Measurements from ENCODE around the gene SLC39A12.
"Not testable (repeated sequence)": the region's sequence is repeated elsewhere in the genome, so short reads cannot be mapped to it uniquely, and the experiment has no call there.

SLC39A12 gene

GRCh38 chr10:17943033-17943745, 8.5 kb upstream of the SLC39A12 start:
- no peaks in the 10 kb centered on the region for H3K36me3 Mint-ChIP-seq
- DNase-seq (ENCODE audit: low spot score in 2 of 2) = no peak

GRCh38 chr10:17950269-17950668, 1.4 kb upstream of the SLC39A12 start:
- H3K9me3 Mint-ChIP-seq; ATAC-seq (ENCODE audit: low read depth); H3K36me3 Mint-ChIP-seq: not testable (repeated sequence)

More at GRCh38 chr10:17943033-17943745, 8.5 kb upstream of the SLC39A12 start:
- H3K4me3 Mint-ChIP-seq = no peak overlapping the region
- no peaks in the 10 kb centered on the region for H3K9me3 Mint-ChIP-seq
- H3K4me1 Mint-ChIP-seq = no peaks in the 10 kb centered on the region
- no peaks in the 10 kb centered on the region for H3K27me3 Mint-ChIP-seq
- no peak overlapping the region for H3K27ac Mint-ChIP-seq
- no peak for ATAC-seq (ENCODE audit: low read depth)

GRCh38 chr10:17950726-17951125, 992 bp upstream of the SLC39A12 start:
- no peak for DNase-seq (ENCODE audit: low spot score in 2 of 2)
- ATAC-seq (ENCODE audit: low read depth) = no peak
- no peak overlapping the region for H3K27ac Mint-ChIP-seq
- peaks cover 3% of the 10 kb centered on the region for H3K9me3 Mint-ChIP-seq
- no peaks in the 10 kb centered on the region for H3K36me3 Mint-ChIP-seq
- H3K4me3 Mint-ChIP-seq = no peak overlapping the region
- H3K27me3 Mint-ChIP-seq = no peaks in the 10 kb centered on the region
- H3K4me1 Mint-ChIP-seq = no peaks in the 10 kb centered on the region

More at GRCh38 chr10:17950269-17950668, 1.4 kb upstream of the SLC39A12 start:
- not testable (repeated sequence) for H3K27ac Mint-ChIP-seq; DNase-seq (ENCODE audit: low spot score in 2 of 2); H3K4me3 Mint-ChIP-seq; H3K27me3 Mint-ChIP-seq; H3K4me1 Mint-ChIP-seq

- H3K9me3 Mint-ChIP-seq; H3K27me3 Mint-ChIP-seq; H3K27ac Mint-ChIP-seq; ATAC-seq (ENCODE audit: low read depth); H3K4me1 Mint-ChIP-seq; H3K4me3 Mint-ChIP-seq; H3K36me3 Mint-ChIP-seq; DNase-seq (ENCODE audit: low spot score in 2 of 2): not testable (repeated sequence)
These were observed 2.7 kb downstream of the SLC39A12 start for GRCh38 chr10:17954372-17954771.

- DNase-seq (ENCODE audit: low spot score in 2 of 2) (no peak), ATAC-seq (ENCODE audit: low read depth) (no peak)
- Mint-ChIP-seq H3K4me3 (no peak overlapping the region), H3K27ac (no peak overlapping the region), H3K27me3 (no peaks in the 10 kb centered on the region), H3K36me3 (no peaks in the 10 kb centered on the region), H3K9me3 (peaks cover 6% of the 10 kb centered on the region), H3K4me1 (no peaks in the 10 kb centered on the region)
These were observed 3.1 kb downstream of the SLC39A12 start for GRCh38 chr10:17954861-17955260.

- H3K27me3 Mint-ChIP-seq = no peaks in the 10 kb centered on the region
- H3K4me1 Mint-ChIP-seq = no peaks in the 10 kb centered on the region
- no peak for ATAC-seq (ENCODE audit: low read depth)
- H3K27ac Mint-ChIP-seq = no peak overlapping the region
- H3K9me3 Mint-ChIP-seq = peaks cover 4% of the 10 kb centered on the region
- no peaks in the 10 kb centered on the region for H3K36me3 Mint-ChIP-seq
- DNase-seq (ENCODE audit: low spot score in 2 of 2) = no peak
- no peak overlapping the region for H3K4me3 Mint-ChIP-seq
These were observed 6.3 kb downstream of the SLC39A12 start for GRCh38 chr10:17958049-17958448.

GRCh38 chr10:17959870-17960269, 8.2 kb downstream of the SLC39A12 start:
- Mint-ChIP-seq H3K4me3 (no peak overlapping the region), H3K27ac (no peak overlapping the region), H3K36me3 (no peaks in the 10 kb centered on the region), H3K4me1 (no peaks in the 10 kb centered on the region), H3K9me3 (peaks cover 4% of the 10 kb centered on the region), H3K27me3 (no peaks in the 10 kb centered on the region)
- ATAC-seq (ENCODE audit: low read depth) (no peak), DNase-seq (ENCODE audit: low spot score in 2 of 2) (no peak)

- Mint-ChIP-seq H3K36me3 (no peaks in the 10 kb centered on the region), H3K27me3 (no peaks in the 10 kb centered on the region), H3K4me3 (no peak overlapping the region), H3K9me3 (peaks cover 4% of the 10 kb centered on the region), H3K27ac (no peak overlapping the region), H3K4me1 (no peaks in the 10 kb centered on the region)
- no peak for DNase-seq (ENCODE audit: low spot score in 2 of 2)
- ATAC-seq (ENCODE audit: low read depth) = no peak
These were observed 10.1 kb downstream of the SLC39A12 start for GRCh38 chr10:17961551-17962422.

- Mint-ChIP-seq H3K4me3 (no peak overlapping the region), H3K27ac (no peak overlapping the region), H3K27me3 (no peaks in the 10 kb centered on the region), H3K4me1 (no peaks in the 10 kb centered on the region), H3K36me3 (no peaks in the 10 kb centered on the region), H3K9me3 (peaks cover 6% of the 10 kb centered on the region)
- no peak for DNase-seq (ENCODE audit: low spot score in 2 of 2)
- ATAC-seq (ENCODE audit: low read depth) = no peak
These were observed 11.7 kb downstream of the SLC39A12 start for GRCh38 chr10:17963431-17963830.

GRCh38 chr10:17965649-17966235, 14.0 kb downstream of the SLC39A12 start:
- no peak overlapping the region for H3K27ac Mint-ChIP-seq
- no peak for ATAC-seq (ENCODE audit: low read depth)
- no peaks in the 10 kb centered on the region for H3K27me3 Mint-ChIP-seq
- no peaks in the 10 kb centered on the region for H3K36me3 Mint-ChIP-seq
- no peak for DNase-seq (ENCODE audit: low spot score in 2 of 2)
- no peak overlapping the region for H3K4me3 Mint-ChIP-seq
- H3K4me1 Mint-ChIP-seq = no peaks in the 10 kb centered on the region
- H3K9me3 Mint-ChIP-seq = peaks cover 17% of the 10 kb centered on the region

GRCh38 chr10:17974505-17974904, 22.8 kb downstream of the SLC39A12 start:
- DNase-seq (ENCODE audit: low spot score in 2 of 2) (no peak), ATAC-seq (ENCODE audit: low read depth) (no peak)
- no peaks in the 10 kb centered on the region for H3K36me3 Mint-ChIP-seq
- no peaks in the 10 kb centered on the region for H3K27me3 Mint-ChIP-seq
- H3K4me3 Mint-ChIP-seq = no peak overlapping the region
- H3K4me1 Mint-ChIP-seq = no peaks in the 10 kb centered on the region
- peaks cover 13% of the 10 kb centered on the region for H3K9me3 Mint-ChIP-seq
- H3K27ac Mint-ChIP-seq = no peak overlapping the region

- Mint-ChIP-seq H3K27me3 (no peaks in the 10 kb centered on the region), H3K9me3 (no peaks in the 10 kb centered on the region), H3K36me3 (no peaks in the 10 kb centered on the region), H3K27ac (no peak overlapping the region), H3K4me3 (no peak overlapping the region), H3K4me1 (no peaks in the 10 kb centered on the region)
- DNase-seq (ENCODE audit: low spot score in 2 of 2) = no peak
- no peak for ATAC-seq (ENCODE audit: low read depth)
These were observed 29.3 kb downstream of the SLC39A12 start for GRCh38 chr10:17980846-17981565.

GRCh38 chr10:17981766-17982380, 30.2 kb downstream of the SLC39A12 start:
- H3K4me3 Mint-ChIP-seq = no peak overlapping the region
- no peaks in the 10 kb centered on the region for H3K4me1 Mint-ChIP-seq
- H3K27ac Mint-ChIP-seq = no peak overlapping the region
- H3K36me3 Mint-ChIP-seq = no peaks in the 10 kb centered on the region
- H3K27me3 Mint-ChIP-seq = no peaks in the 10 kb centered on the region
- ATAC-seq (ENCODE audit: low read depth) (no peak), DNase-seq (ENCODE audit: low spot score in 2 of 2) (no peak)
- H3K9me3 Mint-ChIP-seq = no peaks in the 10 kb centered on the region

Measured in memory B cell (primary cell).